Inflammatory macrophage (primary cell): ENCODE measurements around the gene FGF7.
"Not testable (repeated sequence)": the region's sequence is repeated elsewhere in the genome, so short reads cannot be mapped to it uniquely, and the experiment has no call there.

Experiments
- DNase-seq, 2 donors: peaks; one replicate each; pipeline ENCODE4 v3.0.0-alpha.2; 2020 to 2022

The FGF7 gene

GRCh38 chr15:49439678-49440395 lies 16.8 kb downstream of the FGF7 start:
- DNase-seq = peak in 1 of 2 donors; percentile 33

- DNase-seq = no peak
Observed at GRCh38 chr15:49441356-49441755, 18.3 kb downstream of the FGF7 start.

- no peak for DNase-seq
Observed at GRCh38 chr15:49441816-49442215, 18.8 kb downstream of the FGF7 start.

GRCh38 chr15:49452595-49452994 lies 29.6 kb downstream of the FGF7 start:
- DNase-seq = no peak

GRCh38 chr15:49456166-49456565 lies 33.1 kb downstream of the FGF7 start:
- no peak for DNase-seq

GRCh38 chr15:49458145-49458544 lies 35.1 kb downstream of the FGF7 start:
- no peak for DNase-seq

- no peak for DNase-seq
Observed at GRCh38 chr15:49460411-49460941, 37.4 kb downstream of the FGF7 start.

- peak in 1 of 2 donors; percentile 71 for DNase-seq
Observed at GRCh38 chr15:49462232-49462844, 39.3 kb downstream of the FGF7 start.

GRCh38 chr15:49464522-49464921 lies 41.5 kb downstream of the FGF7 start:
- no peak for DNase-seq

GRCh38 chr15:49466119-49466518 lies 43.1 kb downstream of the FGF7 start:
- DNase-seq = no peak

GRCh38 chr15:49467746-49468480 lies 44.9 kb downstream of the FGF7 start:
- DNase-seq = no peak

GRCh38 chr15:49468481-49468839 lies 45.4 kb downstream of the FGF7 start:
- DNase-seq = no peak

- DNase-seq = peak; percentile 8 to 40
Observed at GRCh38 chr15:49471248-49471647, 48.2 kb downstream of the FGF7 start.

GRCh38 chr15:49471733-49472132 lies 48.7 kb downstream of the FGF7 start:
- no peak for DNase-seq

GRCh38 chr15:49472338-49472737 lies 49.3 kb downstream of the FGF7 start:
- DNase-seq = no peak

- DNase-seq = no peak
Observed at GRCh38 chr15:49473031-49473430, 50.0 kb downstream of the FGF7 start.

- not testable (repeated sequence) for DNase-seq
Observed at GRCh38 chr15:49478021-49478420, 55.0 kb downstream of the FGF7 start.

- not testable (repeated sequence) for DNase-seq
Observed at GRCh38 chr15:49478982-49479381, 55.9 kb downstream of the FGF7 start.

GRCh38 chr15:49485401-49485800 lies 62.4 kb downstream of the FGF7 start:
- not testable (repeated sequence) for DNase-seq

GRCh38 chr15:49490966-49491365 lies 67.9 kb downstream of the FGF7 start:
- peak; percentile 48 to 93 for DNase-seq

- no peak for DNase-seq
Observed at GRCh38 chr15:49492151-49492550, 69.1 kb downstream of the FGF7 start.

GRCh38 chr15:49492830-49493229 lies 69.8 kb downstream of the FGF7 start:
- DNase-seq = peak; percentile 55 to 80

- DNase-seq = no peak
Observed at GRCh38 chr15:49494842-49495241, 71.8 kb downstream of the FGF7 start.
